HG02852 (cell line): ENCODE data around the gene PMM2.
"Not testable (repeated sequence)": the region's sequence is repeated elsewhere in the genome, so short reads cannot be mapped to it uniquely, and the experiment has no call there.

Source experiments
- ATAC-seq: cut with Tn5 transposase; IDR thresholded peaks from one replicate; pipeline ENCODE4 v1.9.1; 2021; ENCODE audit warnings: mild to moderate bottlenecking, moderate library complexity; ENCODE audit not compliant: unreplicated experiment

Gene PMM2

DNA sequence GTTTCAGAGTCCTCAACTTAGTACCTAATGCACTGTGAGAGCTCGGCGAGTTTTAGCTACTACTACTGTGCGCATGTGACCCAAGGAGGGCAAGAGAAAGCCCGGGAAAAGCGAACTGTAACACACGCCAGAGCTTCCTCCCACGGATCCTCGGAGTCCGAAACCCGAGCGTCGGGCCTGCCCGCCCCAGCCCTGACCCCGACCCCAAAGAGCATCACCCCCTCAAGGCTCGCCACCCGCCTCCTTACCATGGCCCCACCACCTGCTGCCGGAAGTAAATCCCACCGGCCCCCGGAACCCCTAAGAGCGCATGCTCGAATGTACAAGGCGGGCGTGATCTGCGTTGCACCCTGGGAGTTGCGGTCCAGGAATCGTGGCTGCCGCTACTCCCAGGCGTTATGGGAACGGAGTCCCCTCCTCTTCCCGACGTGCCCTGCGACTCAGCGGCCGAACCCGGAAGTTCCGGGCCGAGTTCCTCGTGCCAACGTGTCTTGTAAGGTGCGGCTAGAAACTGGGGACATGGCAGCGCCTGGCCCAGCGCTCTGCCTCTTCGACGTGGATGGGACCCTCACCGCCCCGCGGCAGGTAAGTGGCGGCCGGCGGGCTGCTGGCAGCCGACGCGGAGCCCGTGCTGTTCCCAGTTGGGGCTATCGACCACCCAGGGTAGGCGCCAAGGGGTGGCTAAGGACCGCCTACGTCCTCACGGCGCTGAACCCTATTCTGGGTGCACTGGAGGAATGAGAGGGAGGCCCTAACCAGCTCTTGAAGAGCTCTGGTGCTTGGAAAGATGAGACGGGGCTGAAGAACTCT, at the start of gene PMM2, which contains the start of gene TMEM186:
PMM2 (plus strand) TSS at position 476 of the 810 bp plus-strand sequence; CDS start at position 520, 44 bp downstream.
TMEM186 (minus strand) TSS at position 276 of the 810 bp plus-strand sequence; CDS start at position 251, 25 bp downstream.
- peak; percentile 95 for ATAC-seq

DNA sequence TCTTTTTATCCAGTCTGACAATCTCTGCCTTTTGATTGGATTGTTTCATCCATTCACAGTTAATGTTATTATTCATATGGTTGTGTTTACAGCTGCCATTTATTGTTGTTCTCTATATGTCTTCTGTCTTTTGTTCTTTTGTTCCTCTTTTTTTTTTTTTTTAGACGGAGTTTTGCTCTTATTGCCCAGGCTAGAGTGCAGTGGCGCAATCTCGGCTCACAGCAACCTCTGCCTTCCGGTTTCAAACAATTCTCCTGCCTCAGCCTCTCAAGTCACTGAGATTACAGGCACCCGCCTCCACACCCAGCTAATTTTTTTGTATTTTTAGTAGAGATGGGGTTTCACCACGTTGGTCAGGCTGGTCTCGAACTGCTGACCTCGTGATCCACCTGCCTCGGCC, 48.7 kb upstream of the PMM2 start:
- not testable (repeated sequence) for ATAC-seq

DNA sequence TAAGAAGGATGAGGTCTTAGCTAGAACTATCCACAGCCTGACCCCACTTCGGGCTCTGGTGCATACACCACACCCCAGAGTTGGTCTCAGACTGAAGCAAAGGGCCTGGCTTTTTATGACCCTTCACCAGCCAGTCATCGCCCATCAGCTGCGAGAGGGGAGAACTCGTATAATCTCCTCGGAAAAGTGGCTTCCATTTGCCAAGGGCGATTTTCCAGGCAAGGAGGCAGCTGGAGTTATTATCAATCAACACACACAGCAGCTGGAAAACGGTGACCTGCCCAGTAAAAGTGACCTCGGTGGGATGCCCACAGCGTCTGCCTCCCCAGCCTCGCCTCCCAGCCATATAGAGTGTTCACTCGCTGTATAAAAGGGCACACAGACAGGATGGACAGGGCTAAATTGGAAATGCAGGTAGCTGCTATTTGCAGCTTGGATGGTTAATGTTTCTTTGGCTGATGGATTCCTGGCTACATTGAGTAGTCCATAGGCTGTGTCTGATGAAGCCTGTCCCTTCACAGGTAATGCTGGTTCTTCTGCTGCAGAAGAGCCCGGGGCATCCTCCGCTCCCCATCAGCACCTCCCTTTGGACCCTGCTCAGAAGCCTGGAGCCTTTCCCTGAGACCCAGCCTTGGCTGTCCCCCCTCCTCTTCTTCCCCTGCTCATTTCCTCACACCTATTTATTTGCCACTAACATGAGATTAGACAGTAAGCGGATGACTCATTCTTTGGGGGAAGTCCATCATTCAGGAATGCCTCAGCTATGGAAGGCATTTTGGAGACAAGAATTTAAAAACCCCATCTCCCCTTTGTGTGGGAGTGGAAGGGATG, 45.9 kb upstream of the PMM2 start:
- ATAC-seq = no peak

DNA sequence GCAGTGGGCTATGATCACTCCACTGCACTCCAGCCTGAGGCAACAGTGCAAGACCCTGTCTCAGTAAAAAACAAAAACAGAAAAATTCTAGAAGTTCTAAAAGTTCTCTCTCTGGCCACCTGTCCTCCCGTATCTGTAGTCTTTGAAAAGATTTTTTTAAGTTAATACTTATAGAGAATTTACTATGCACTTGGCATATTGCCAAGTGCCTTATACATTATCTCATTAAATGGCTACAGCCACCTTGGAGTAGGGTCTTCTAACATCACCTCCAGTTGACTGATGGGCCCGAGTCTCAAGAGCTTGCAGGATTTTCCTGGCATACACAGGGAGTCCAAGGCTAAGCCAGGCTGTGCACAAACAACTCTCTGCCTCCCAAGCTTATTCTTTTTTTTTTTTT, 44.9 kb upstream of the PMM2 start:
- ATAC-seq = no peak

GRCh38 chr16:8753416-8754054, 44.1 kb upstream of the PMM2 start:
- no peak for ATAC-seq

DNA sequence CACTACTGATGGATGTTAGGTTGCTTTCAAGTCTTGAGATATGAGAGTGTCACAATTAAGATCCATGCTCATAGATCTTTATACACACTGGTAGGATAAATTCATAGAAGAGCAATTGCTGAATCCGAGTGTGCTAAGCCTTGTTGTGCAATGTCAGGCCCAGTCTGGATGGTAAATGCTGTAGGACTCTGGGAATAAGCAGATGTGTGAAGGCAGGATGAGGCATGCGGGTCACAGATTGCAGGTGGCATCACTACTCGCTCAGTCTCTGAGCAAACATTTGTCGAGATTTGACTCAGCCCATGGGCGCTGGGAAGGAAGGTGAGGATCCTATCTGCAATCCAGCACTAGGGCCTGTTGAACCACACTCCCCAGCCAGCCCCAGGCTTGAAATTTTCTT, 40.9 kb upstream of the PMM2 start:
- no peak for ATAC-seq

DNA sequence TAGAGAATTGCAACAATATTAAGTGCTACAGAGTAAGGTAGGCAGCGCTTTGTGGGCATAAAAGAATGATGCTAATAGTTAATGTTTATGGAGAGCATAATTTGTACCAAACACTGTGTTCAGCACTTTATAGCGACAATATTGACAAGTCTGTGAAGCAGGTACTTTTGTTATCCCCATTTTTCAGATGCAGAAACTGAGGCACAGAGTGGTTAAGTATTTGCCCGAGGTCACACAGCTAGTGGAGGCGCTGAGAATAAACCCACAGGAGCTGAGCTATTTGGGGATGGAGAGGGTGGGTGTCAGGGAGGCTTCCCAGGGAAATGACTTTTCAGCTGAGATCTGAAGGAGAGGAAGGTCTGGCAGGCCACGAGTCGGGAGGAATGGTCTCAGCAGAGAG, 39.6 kb upstream of the PMM2 start:
- no peak for ATAC-seq

DNA sequence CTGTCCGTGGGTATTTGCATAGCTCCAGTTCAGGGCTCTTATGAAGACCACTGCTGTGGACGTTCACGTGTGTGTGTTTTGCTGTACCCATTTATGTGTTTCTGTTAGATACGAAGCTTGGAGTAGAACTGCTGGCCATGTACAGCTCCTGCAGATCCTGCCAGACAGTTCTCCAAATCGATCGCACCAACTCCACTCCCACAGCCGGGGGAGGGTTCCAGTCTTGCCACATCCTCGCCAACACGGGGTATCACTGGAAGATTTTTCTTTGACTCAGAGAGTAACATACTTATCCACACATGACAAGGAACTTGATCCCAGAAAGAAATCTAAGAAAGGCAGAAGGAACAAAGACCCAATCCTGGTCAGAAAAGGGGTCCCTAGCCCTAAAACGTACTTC, 37.6 kb upstream of the PMM2 start:
- no peak for ATAC-seq

GRCh38 chr16:8761078-8761477, 36.6 kb upstream of the PMM2 start:
- ATAC-seq = no peak

DNA sequence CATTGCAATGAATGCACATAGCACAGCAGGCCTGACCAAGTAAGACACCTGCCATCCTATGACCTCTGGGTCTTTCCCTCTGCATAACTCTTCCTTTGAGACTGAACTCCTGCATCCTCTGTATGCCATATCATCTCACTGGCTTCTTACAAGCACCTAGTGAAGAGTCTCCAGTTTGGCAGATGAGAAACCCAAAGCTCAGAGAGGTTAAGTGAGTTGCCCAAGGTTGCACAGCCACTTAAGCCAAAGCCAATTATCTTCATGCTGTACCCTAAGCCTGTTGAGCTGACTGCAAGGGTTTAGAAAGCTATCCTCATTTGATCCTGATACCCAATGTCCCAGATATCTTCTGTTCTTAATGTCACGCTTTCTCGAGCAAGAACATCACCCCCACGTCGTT, 35.4 kb upstream of the PMM2 start:
- ATAC-seq = no peak

GRCh38 chr16:8763083-8763482, 34.6 kb upstream of the PMM2 start:
- no peak for ATAC-seq

GRCh38 chr16:8763899-8764298, 33.7 kb upstream of the PMM2 start:
- ATAC-seq = no peak

GRCh38 chr16:8764525-8765250, 33.0 kb upstream of the PMM2 start:
- no peak for ATAC-seq

- no peak for ATAC-seq
Measured at GRCh38 chr16:8767176-8767575, 30.5 kb upstream of the PMM2 start.

- ATAC-seq = no peak
Measured at GRCh38 chr16:8768283-8768682, 29.4 kb upstream of the PMM2 start.

- ATAC-seq = no peak
Measured at GRCh38 chr16:8768692-8769091, 28.9 kb upstream of the PMM2 start.

- no peak for ATAC-seq
Measured at GRCh38 chr16:8773537-8773936, 24.1 kb upstream of the PMM2 start.

- no peak for ATAC-seq
Measured at GRCh38 chr16:8774208-8774607, 23.4 kb upstream of the PMM2 start.

DNA sequence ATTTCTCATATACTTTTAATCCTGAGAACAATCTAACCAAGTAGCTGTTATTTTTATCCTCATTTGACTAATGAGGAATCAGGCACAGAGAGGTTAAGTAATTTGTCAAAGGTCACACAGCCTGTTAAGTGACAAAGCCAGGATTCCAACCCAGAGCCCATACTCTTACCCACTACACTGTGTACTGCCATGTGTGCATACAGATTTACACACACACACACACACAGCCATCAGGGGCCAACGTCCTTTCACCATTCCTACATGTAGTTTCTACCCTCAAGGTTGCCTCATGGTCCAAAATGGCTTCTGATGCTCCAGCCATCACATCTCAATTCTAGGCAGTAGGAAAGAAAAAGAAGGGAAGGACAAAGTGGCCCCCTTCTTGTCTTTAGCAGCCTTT, 22.3 kb upstream of the PMM2 start:
- no peak for ATAC-seq

DNA sequence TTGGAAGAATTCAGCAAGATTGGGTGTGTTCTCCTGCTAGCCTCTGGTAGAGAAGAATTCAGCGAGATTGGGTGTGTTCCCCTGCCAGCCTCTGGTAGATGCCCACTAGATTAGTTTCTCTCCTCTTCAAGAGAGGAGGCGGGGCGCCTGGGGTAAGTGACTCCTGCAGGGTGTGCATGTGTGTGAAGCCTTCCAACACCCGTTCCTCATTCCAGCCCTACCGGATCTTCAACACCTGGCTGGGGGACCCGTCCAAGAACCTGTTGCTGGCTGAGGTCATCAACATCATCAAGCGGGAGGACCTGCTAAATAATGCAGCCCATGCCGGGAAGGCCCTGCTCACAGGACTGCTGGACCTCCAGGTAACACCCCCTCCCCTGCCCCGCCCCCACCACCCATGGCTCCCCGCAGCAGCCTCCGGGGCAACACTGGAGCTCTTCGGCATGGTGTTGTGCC, 21.5 kb upstream of the PMM2 start:
- no peak for ATAC-seq

GRCh38 chr16:8777217-8777616, 20.4 kb upstream of the PMM2 start:
- ATAC-seq = no peak
